ENCODE measurements around the gene SNX24. TPM values are rescaled to one million over a fixed set of nuclear protein-coding genes. Genes with fewer than 3 reads are reported as not detected.

Gene SNX24
- total and polyA plus RNA-seq, 9 of the 15 experiments (the other 6 are each of a cell fraction or from before 2014, with no cell fraction given), result 5.3 to 10.1 (median 7.9) TPM

- TF ChIP-seq CHAMP1 (IDR thresholded peaks at IDR 0.05) (peak; percentile 41; the same call in 1 of the 2 replicates), SOX6 (IDR thresholded peaks at IDR 0.05) (peak; percentile 95), ZNF639 (CRISPR knock-in tag; conservative IDR thresholded peaks at IDR 0.05 in 1 of 2, IDR thresholded peaks at IDR 0.05 in 1 of 2) (no peak), ZNF589 (CRISPR knock-in tag; IDR thresholded peaks at IDR 0.05; ENCODE audit: low read depth) (no peak), TEAD1 (CRISPR knock-in tag; IDR thresholded peaks at IDR 0.05) (peak in 1 of 2 experiments; percentile 82; a peak in 2 of 4 replicates), MLX (CRISPR knock-in tag; conservative IDR thresholded peaks at IDR 0.05) (no peak), CTCF (IDR thresholded peaks at IDR 0.05 in 2 of 3, conservative IDR thresholded peaks at IDR 0.05 in 1 of 3; ENCODE audit: insufficient read depth in 2 of 3, low read depth in 1 of 3, low read length in 3 of 3) (no peak), ZNF431 (CRISPR knock-in tag; IDR thresholded peaks at IDR 0.05) (no peak), ID3 (CRISPR knock-in tag; IDR thresholded peaks at IDR 0.05) (no peak), ID3 (tag; IDR thresholded peaks at IDR 0.05) (no peak), EP400 (IDR thresholded peaks at IDR 0.05) (no peak), HBP1 (CRISPR knock-in tag; IDR thresholded peaks at IDR 0.05) (no peak), E2F4 (CRISPR knock-in tag; IDR thresholded peaks at IDR 0.05; ENCODE audit: low read depth) (no peak), MXD1 (CRISPR knock-in tag; IDR thresholded peaks at IDR 0.05; ENCODE audit: borderline replicate concordance, poor library complexity, severe bottlenecking) (no peak), ZNF184 (CRISPR knock-in tag; IDR thresholded peaks at IDR 0.05) (no peak)
Measured at GRCh38 chr5:122942164-122942914, 96.9 kb downstream of the SNX24 start (continued).
